DOHH2 (cell line): Measurements from ENCODE around the gene SLC25A11.

Experiments used
- H3F3A ChIP-seq: fragments of 200-600 bp; sonication (generic), shearing (Covaris generic); 2 replicates; pipeline ENCODE4 v1.6.0; 2016; ENCODE audit warnings: antibody characterized with exemption, mild to moderate bottlenecking; ENCODE audit not compliant: control insufficient read depth, insufficient read depth
- H3K27ac ChIP-seq: fragments of 200-600 bp; sonication (generic); 2 replicates; pipeline ENCODE4 v1.5.1; 2014; ENCODE audit warnings: low read depth, mild to moderate bottlenecking, low read length, moderate library complexity
- H3K27me3 ChIP-seq: fragments of 200-600 bp; sonication (generic); 2 replicates; pipeline ENCODE4 v1.6.1; 2014; ENCODE audit warnings: mild to moderate bottlenecking, low read length, mixed read lengths; ENCODE audit not compliant: control insufficient read depth
- H3K36me3 ChIP-seq: fragments of 200-600 bp; sonication (generic); 2 replicates; pipeline ENCODE4 v1.6.1; 2014; ENCODE audit warnings: mild to moderate bottlenecking, low read length, moderate library complexity, mixed read lengths; ENCODE audit not compliant: control insufficient read depth
- H3K4me1 ChIP-seq: fragments of 200-600 bp; sonication (generic); 2 replicates; pipeline ENCODE4 v1.6.1; 2014; ENCODE audit warnings: mild to moderate bottlenecking, low read length, mixed read lengths; ENCODE audit not compliant: control insufficient read depth
- H3K4me2 ChIP-seq: fragments of 200-600 bp; sonication (generic); 2 replicates; pipeline ENCODE4 v1.6.0; 2014; ENCODE audit warnings: mild to moderate bottlenecking, low read length, moderate library complexity
- H3K4me3 ChIP-seq: fragments of 200-600 bp; sonication (generic); 2 replicates; pipeline ENCODE4 v1.5.1; 2014; ENCODE audit warnings: mild to moderate bottlenecking, low read length, mixed read lengths
- H3K79me2 ChIP-seq: fragments of 200-600 bp; sonication (generic); 2 replicates; pipeline ENCODE4 v1.6.1; 2014; ENCODE audit warnings: mild to moderate bottlenecking, low read length, mixed read lengths; ENCODE audit not compliant: control insufficient read depth
- H3K9me2 ChIP-seq: fragments of 200-600 bp; sonication (generic); replicated peaks from 2 replicates; pipeline ENCODE4 v1.6.1; 2014; ENCODE audit warnings: mild to moderate bottlenecking, low read length, mixed read lengths; ENCODE audit not compliant: control insufficient read depth
- H3K9me3 ChIP-seq: fragments of 200-600 bp; sonication (generic); 2 replicates; pipeline ENCODE4 v1.6.1; 2014; ENCODE audit warnings: antibody characterized with exemption, low read length, mixed read lengths; ENCODE audit not compliant: control insufficient read depth, insufficient read depth
- H4K20me1 ChIP-seq: fragments of 200-600 bp; sonication (generic); 2 replicates; pipeline ENCODE4 v1.6.0; 2014; ENCODE audit warnings: low read depth, mild to moderate bottlenecking, antibody characterized with exemption, low read length, moderate library complexity; ENCODE audit not compliant: control insufficient read depth, insufficient read depth
- CTCF ChIP-seq: fragments of 200-600 bp; sonication (generic); IDR thresholded peaks from one replicate; pipeline ENCODE4 v1.5.1; 2014; ENCODE audit warnings: antibody characterized with exemption, mild to moderate bottlenecking, low read depth, low read length; ENCODE audit not compliant: poor library complexity, severe bottlenecking
- EZH2phosphoT487 ChIP-seq: fragments of 200-600 bp; sonication (generic); IDR thresholded peaks from 2 replicates; pipeline ENCODE4 v1.6.1; 2017; ENCODE audit warnings: borderline replicate concordance, mild to moderate bottlenecking, antibody characterized with exemption, low read length, moderate library complexity, mixed read lengths

The SLC25A11 gene

GRCh38 chr17:4891411-4892410 lies 48.1 kb downstream of the SLC25A11 start:
- Histone ChIP-seq H3K79me2 (no peaks in the 10 kb centered on the region), H3K27ac (no peak overlapping the region), H3K9me3 (no peaks in the 10 kb centered on the region), H3K4me1 (no peaks in the 10 kb centered on the region), H4K20me1 (no peaks in the 10 kb centered on the region), H3K4me3 (no peak overlapping the region), H3F3A (no peaks in the 10 kb centered on the region), H3K4me2 (no peak overlapping the region), H3K36me3 (peaks cover 42% of the 10 kb centered on the region), H3K9me2 (no peaks in the 10 kb centered on the region), H3K27me3 (no peaks in the 10 kb centered on the region)
- TF ChIP-seq EZH2phosphoT487 (no peak), CTCF (no peak)

- Histone ChIP-seq H3K27me3 (no peaks in the 10 kb centered on the region), H3K36me3 (peaks cover 39% of the 10 kb centered on the region), H4K20me1 (no peaks in the 10 kb centered on the region), H3K9me3 (no peaks in the 10 kb centered on the region), H3F3A (no peaks in the 10 kb centered on the region), H3K4me1 (no peaks in the 10 kb centered on the region), H3K4me3 (no peak overlapping the region), H3K4me2 (no peak overlapping the region), H3K27ac (no peak overlapping the region), H3K79me2 (no peaks in the 10 kb centered on the region), H3K9me2 (no peaks in the 10 kb centered on the region)
- no peak for TF ChIP-seq EZH2phosphoT487
- TF ChIP-seq CTCF, result no peak
These were observed 52.3 kb downstream of the SLC25A11 start for GRCh38 chr17:4887581-4887980.
